A549 treated with Hydrocortisone at 1 μM for 4 hours (cell line): ENCODE data around the gene AMER1. TPM values are rescaled to one million over a fixed set of nuclear protein-coding genes. Genes with fewer than 3 reads are reported as not detected.

ENCODE experiments used
- total RNA-seq: library from RNA; stranded (reverse); fragments of 200-300 nt; extraction: Qiagen RNA extraction; gene quantifications from 5 replicates; pipeline ENCODE4 v1.2.3, GENCODE V29; 2022

The AMER1 gene
- 2.0 to 3.2 TPM (median 2.6 TPM) in 5 replicates for total RNA-seq

GRCh38 chrX:64205441-64205734 is at the start of gene AMER1:
Gene AMER1 (minus strand): TSS chrX:64205708. CDS start chrX:64193286, 12,422 bp downstream.

GRCh38 chrX:64230123-64230970 is 24.8 kb upstream of the AMER1 start, which contains the start of gene ASB12:
Gene ASB12 (minus strand): TSS chrX:64230607. CDS start chrX:64225650, 4,957 bp downstream.

Other genes starting within 250 kb of the AMER1 start
- gene ASB12, start 24.9 kb upstream of the AMER1 start, total RNA-seq, result not detected in 5 replicates
- gene MTMR8, start 189.7 kb upstream of the AMER1 start, total RNA-seq, result 0.33 to 0.85 TPM (median 0.53 TPM) in 5 replicates